Measurements from ENCODE around the gene PHACTR3.

- TF ChIP-seq CTCF (IDR thresholded peaks at IDR 0.05; ENCODE audit: insufficient read depth, low read depth, low read length) = no peak
- no peak for TF ChIP-seq EZH2 (IDR thresholded peaks at IDR 0.05; ENCODE audit: insufficient read depth, low read length)
These were observed 68.2 kb downstream of the PHACTR3 start for GRCh38 chr20:59672576-59672975.

All from astrocyte (in vitro differentiated cells and primary cell).